HCT116 (cell line): ENCODE results near the gene IGIP. TPM values are rescaled to one million over a fixed set of nuclear protein-coding genes. Genes with fewer than 3 reads are reported as not detected.

Experiments used
- ATAC-seq: fragments of 200-7000 bp; cut with Tn5 transposase; 2 replicates; pipeline ENCODE4 v1.9.1; 2020; ENCODE audit warnings: mild to moderate bottlenecking, moderate library complexity
- BruUV-seq: library from RNA; stranded (reverse); fragments of 400-500 nt; replicated peaks from 2 replicates; lab custom pipeline; 2021; lab: Mats Ljungman, UMichigan
- CTCF ChIA-PET: fragments of 300-600 bp; sonication (Branson Sonifier 250); formaldehyde crosslinking; loops from one replicate; lab custom pipeline; 2021; ENCODE audit warnings: antibody characterized with exemption; lab: Charles Lee
- POLR2A ChIA-PET: fragments of 300-600, 350-600 bp; sonication (Branson Sonifier 250); formaldehyde crosslinking; loops from one replicate; lab custom pipeline; 2021; ENCODE audit warnings: antibody characterized with exemption; lab: Charles Lee
- RAD21 ChIA-PET, 2 experiments: fragments of 300-600 bp; sonication (Branson Sonifier 250); formaldehyde crosslinking; loops; one replicate each; lab custom pipeline; 2023; ENCODE audit warnings: low total read pairs in 2 of 2; ENCODE audit not compliant: uncharacterized antibody in 2 of 2, unreplicated experiment in 2 of 2, low non-redundant PET in 1 of 2; lab: Charles Lee
- DNase-seq: peaks from one replicate; pipeline ENCODE4 v3.0.0-alpha.2; 2010; ENCODE audit warnings: low read depth, low spot score
- H2AFZ ChIP-seq: fragments of 200-600 bp; shearing (Covaris generic), sonication (generic); 2 replicates; pipeline ENCODE4 v1.6.1; 2017; ENCODE audit warnings: low read depth, mixed run types, mixed read lengths, antibody characterized with exemption, low read length; ENCODE audit not compliant: poor library complexity, severe bottlenecking
- H3K27ac ChIP-seq: 2 replicates; pipeline ENCODE4 v1.5.1; 2012; ENCODE audit warnings: low read depth, low read length
- H3K27me3 ChIP-seq: fragments of 200-600 bp; sonication (generic); 2 replicates; pipeline ENCODE4 v1.6.1; 2016; ENCODE audit warnings: mixed run types, low read length, mixed read lengths; ENCODE audit not compliant: insufficient read depth
- H3K36me3 ChIP-seq, 2 experiments: fragments of 200-500 bp in 1 of 2; fragments of 200-600 bp in 1 of 2; sonication (Bioruptor generic) in 1 of 2; sonication (generic) in 1 of 2; 2 replicates each; pipeline versions ENCODE4 v1.5.1 to v1.6.1; 2014 to 2016; ENCODE audit warnings: low read length in 2 of 2, inconsistent platforms in 1 of 2, mixed read lengths in 1 of 2, mixed run types in 1 of 2; ENCODE audit not compliant: insufficient read depth in 2 of 2, control insufficient read depth in 1 of 2
- H3K4me1 ChIP-seq, 2 experiments: fragments of 200-600 bp in 1 of 2; sonication (generic) in 1 of 2; 2 replicates each; pipeline versions ENCODE4 v1.5.1 to v1.6.1; 2012 to 2017; ENCODE audit warnings: low read length in 2 of 2, inconsistent platforms in 1 of 2, mild to moderate bottlenecking in 1 of 2, mixed read lengths in 1 of 2, mixed run types in 1 of 2, moderate library complexity in 1 of 2; ENCODE audit not compliant: insufficient read depth in 2 of 2, control insufficient read depth in 1 of 2
- H3K4me2 ChIP-seq: fragments of 200-600 bp; sonication (generic); 2 replicates; pipeline ENCODE4 v1.6.1; 2017; ENCODE audit warnings: mixed run types, low read length, mixed read lengths
- H3K4me3 ChIP-seq, 2 experiments: fragments of 200-600 bp in 1 of 2; sonication (generic) in 1 of 2; replicated peaks in 1 of 2; 2 replicates each; pipeline ENCODE4 v1.5.1; 2011 to 2016; ENCODE audit warnings: low read length in 2 of 2, control low read depth in 1 of 2, low read depth in 1 of 2, mild to moderate bottlenecking in 1 of 2, mixed read lengths in 1 of 2, mixed run types in 1 of 2
- H3K79me2 ChIP-seq: fragments of 200-600 bp; sonication (generic); 2 replicates; pipeline ENCODE4 v1.6.1; 2017; ENCODE audit warnings: mild to moderate bottlenecking, mixed run types, low read length, moderate library complexity, mixed read lengths; ENCODE audit not compliant: insufficient read depth
- H3K9ac ChIP-seq: fragments of 200-600 bp; sonication (generic); 2 replicates; pipeline ENCODE4 v1.6.1; 2016; ENCODE audit warnings: low read length, mixed read lengths
- H3K9me2 ChIP-seq: fragments of 200-600 bp; sonication (generic), shearing (Covaris generic); 2 replicates; pipeline ENCODE4 v1.6.1; 2017; ENCODE audit warnings: mixed run types, mild to moderate bottlenecking, moderate library complexity; ENCODE audit not compliant: insufficient read depth
- H3K9me3 ChIP-seq, 2 experiments: fragments of 200-500 bp in 1 of 2; fragments of 200-600 bp in 1 of 2; sonication (Bioruptor generic) in 1 of 2; sonication (generic) in 1 of 2; 2 replicates each; pipeline ENCODE4 v1.6.1; 2014 to 2017; ENCODE audit warnings: low read length in 2 of 2, mixed read lengths in 2 of 2, inconsistent platforms in 1 of 2, low read depth in 1 of 2, mild to moderate bottlenecking in 1 of 2, mixed run types in 1 of 2, moderate library complexity in 1 of 2; ENCODE audit not compliant: control insufficient read depth in 1 of 2, insufficient read depth in 1 of 2
- H4K20me1 ChIP-seq: fragments of 200-600 bp; sonication (generic), shearing (Covaris generic); 2 replicates; pipeline ENCODE4 v1.6.1; 2017; ENCODE audit warnings: mixed run types, mild to moderate bottlenecking, moderate library complexity; ENCODE audit not compliant: insufficient read depth
- ATF3 ChIP-seq: IDR thresholded peaks from 2 replicates; pipeline ENCODE4 v1.6.1; 2012
- CBX3 ChIP-seq: IDR thresholded peaks from 2 replicates; pipeline ENCODE4 v1.6.1; 2012; ENCODE audit warnings: low read depth
- EGR1 ChIP-seq: IDR thresholded peaks from 2 replicates; pipeline ENCODE4 v1.6.1; 2012; ENCODE audit warnings: low read depth
- ELF1 ChIP-seq: IDR thresholded peaks from 2 replicates; pipeline ENCODE4 v1.6.1; 2012; ENCODE audit warnings: low read depth, borderline replicate concordance
- POLR2A ChIP-seq: IDR thresholded peaks from 2 replicates; pipeline ENCODE4 v1.7.0; 2011; ENCODE audit warnings: borderline replicate concordance; ENCODE audit not compliant: insufficient read depth, insufficient read length; ENCODE audit errors: extremely low read depth
- POLR2AphosphoS5 ChIP-seq: IDR thresholded peaks from 2 replicates; pipeline ENCODE4 v1.6.1; 2011; ENCODE audit warnings: mild to moderate bottlenecking, low read depth, low read length, moderate library complexity
- REST ChIP-seq: IDR thresholded peaks from 2 replicates; pipeline ENCODE4 v1.6.1; 2012; ENCODE audit warnings: low read depth
- SIN3A ChIP-seq: IDR thresholded peaks from 2 replicates; pipeline ENCODE4 v1.6.1; 2012; ENCODE audit warnings: low read depth
- SP1 ChIP-seq: IDR thresholded peaks from 2 replicates; pipeline ENCODE4 v1.6.1; 2012; ENCODE audit warnings: low read depth
- ZBTB33 ChIP-seq: IDR thresholded peaks from 2 replicates; pipeline ENCODE4 v1.6.1; 2011; ENCODE audit warnings: mild to moderate bottlenecking, low read length, moderate library complexity; ENCODE audit not compliant: insufficient replicate concordance; ENCODE audit errors: extremely low read depth
- ZNF274 ChIP-seq: fragments of 200-500 bp; sonication (Bioruptor generic); IDR thresholded peaks from 2 replicates; pipeline ENCODE4 v1.6.1; 2014; ENCODE audit warnings: mild to moderate bottlenecking, low read depth, low read length, inconsistent platforms
- intact Hi-C: fragments of 100-400 bp; cut with micrococcal nuclease; formaldehyde crosslinking; loops from 2 replicates; pipeline ENCODE4 v1.10.0; 2022
- total RNA-seq: library from RNA; stranded (reverse); gene quantifications from one replicate; pipeline ENCODE4 v1.2.1, GENCODE V29; 2021; ENCODE audit not compliant: unreplicated experiment

IGIP gene
- total RNA-seq, 1 experiment from 2014 or later = 5.2 TPM

- BruUV-seq = no TSS peak
- Histone ChIP-seq H3K27me3 (no peaks in the 10 kb centered on the region), H3K9me3 (no peaks in the 10 kb centered on the region), H2AFZ (no peak overlapping the region), H3K4me2 (no peak overlapping the region), H3K4me1 (peaks cover under 1 to 5% of the 10 kb centered on the region in 2 experiments; a peak in 3 of 4 replicates), H3K4me3 (no peak overlapping the region), H4K20me1 (no peaks in the 10 kb centered on the region), H3K9me2 (no peaks in the 10 kb centered on the region), H3K27ac (no peak overlapping the region), H3K9ac (no peak overlapping the region), H3K79me2 (no peaks in the 10 kb centered on the region), H3K36me3 (no peaks in the 10 kb centered on the region)
- ATAC-seq (no peak), DNase-seq (no peak)
- intact Hi-C loops = no loop called here
- POLR2A ChIA-PET = no interaction called here
- TF ChIP-seq CBX3 (no peak), POLR2AphosphoS5 (no peak), REST (no peak), SIN3A (no peak), EGR1 (no peak), POLR2A (no peak), ZNF274 (no peak), ATF3 (no peak), SP1 (no peak), ZBTB33 (no peak), ELF1 (no peak)
- RAD21 ChIA-PET = no interaction called here
- CTCF ChIA-PET = no interaction called here
Observed at GRCh38 chr5:140101179-140101578, 24.6 kb upstream of the IGIP start.
